Measurements from ENCODE around the gene DLL1.
A peak's percentile ranks its signal among the peaks of the same experiment; 100 is the strongest.
"Not testable (repeated sequence)": the region's sequence is repeated elsewhere in the genome, so short reads cannot be mapped to it uniquely, and the experiment has no call there.

DLL1 gene, protein sequence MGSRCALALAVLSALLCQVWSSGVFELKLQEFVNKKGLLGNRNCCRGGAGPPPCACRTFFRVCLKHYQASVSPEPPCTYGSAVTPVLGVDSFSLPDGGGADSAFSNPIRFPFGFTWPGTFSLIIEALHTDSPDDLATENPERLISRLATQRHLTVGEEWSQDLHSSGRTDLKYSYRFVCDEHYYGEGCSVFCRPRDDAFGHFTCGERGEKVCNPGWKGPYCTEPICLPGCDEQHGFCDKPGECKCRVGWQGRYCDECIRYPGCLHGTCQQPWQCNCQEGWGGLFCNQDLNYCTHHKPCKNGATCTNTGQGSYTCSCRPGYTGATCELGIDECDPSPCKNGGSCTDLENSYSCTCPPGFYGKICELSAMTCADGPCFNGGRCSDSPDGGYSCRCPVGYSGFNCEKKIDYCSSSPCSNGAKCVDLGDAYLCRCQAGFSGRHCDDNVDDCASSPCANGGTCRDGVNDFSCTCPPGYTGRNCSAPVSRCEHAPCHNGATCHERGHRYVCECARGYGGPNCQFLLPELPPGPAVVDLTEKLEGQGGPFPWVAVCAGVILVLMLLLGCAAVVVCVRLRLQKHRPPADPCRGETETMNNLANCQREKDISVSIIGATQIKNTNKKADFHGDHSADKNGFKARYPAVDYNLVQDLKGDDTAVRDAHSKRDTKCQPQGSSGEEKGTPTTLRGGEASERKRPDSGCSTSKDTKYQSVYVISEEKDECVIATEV

DNA sequence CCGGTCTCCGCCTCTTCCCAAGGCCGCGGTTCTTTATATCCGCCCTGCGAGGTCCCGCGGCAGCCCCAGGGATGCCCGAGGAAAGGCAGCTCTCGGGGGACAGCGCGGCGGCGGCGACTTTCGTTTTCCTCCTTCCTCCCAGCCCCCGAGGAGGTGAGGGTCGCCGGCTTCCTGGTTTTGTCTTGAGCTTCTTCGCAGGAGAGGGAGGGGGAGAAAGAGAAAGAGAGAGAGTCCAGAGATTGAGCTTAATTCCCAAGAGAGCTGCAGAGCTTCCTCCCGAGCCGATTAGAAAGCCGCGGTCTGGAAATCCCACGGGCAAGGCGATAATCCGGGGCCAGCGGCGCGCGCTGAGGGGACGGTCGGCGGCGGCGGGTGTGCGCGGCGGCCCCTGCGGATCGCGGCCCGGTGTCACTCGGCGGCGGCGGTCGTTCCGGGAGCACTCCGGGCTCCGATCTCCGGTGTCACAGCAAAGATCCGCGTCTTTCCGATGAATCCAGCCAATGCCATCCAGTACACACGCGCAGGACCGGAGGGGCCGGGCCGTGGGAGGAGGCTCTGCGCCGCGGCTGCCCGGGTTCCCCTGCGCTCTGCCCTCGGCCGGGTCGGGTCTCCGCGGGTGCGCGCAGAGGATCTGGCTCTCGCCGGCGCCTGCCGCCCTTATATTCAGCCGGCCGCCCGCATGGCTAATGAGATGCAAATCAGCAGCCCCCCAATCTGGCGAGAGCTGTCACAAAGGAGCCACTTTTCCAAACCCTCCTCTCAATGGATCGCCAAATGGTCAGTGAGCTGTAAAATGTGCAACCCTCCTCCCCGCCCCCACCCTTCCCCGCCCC, at the start of gene DLL1:
Gene DLL1, minus strand, starts transcription at position 783 of the 833 bp plus-strand sequence. CDS start 939 bp downstream, outside the sequence.
- DNase-seq (ENCODE audit: low read depth in 2 of 2) = no peak

DNA sequence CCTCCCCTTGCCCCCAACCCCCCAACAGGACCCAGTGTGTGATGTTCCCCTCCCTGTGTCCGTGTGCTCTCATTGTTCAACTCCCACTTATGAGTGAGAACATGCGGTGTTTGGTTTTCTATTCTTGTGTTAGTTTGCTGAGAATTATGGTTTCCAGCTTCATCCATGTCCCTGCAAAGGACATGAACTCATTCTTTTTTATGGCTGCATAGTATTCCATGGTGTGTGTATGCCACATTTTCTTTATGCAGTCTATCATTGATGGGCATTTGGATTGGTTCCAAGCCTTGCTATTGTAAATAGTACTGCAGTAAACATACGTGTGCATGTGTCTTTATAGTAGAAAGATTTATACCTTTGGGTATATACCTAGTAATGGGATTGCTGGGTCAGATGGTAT, 44.3 kb upstream of the DLL1 start:
- DNase-seq (ENCODE audit: low read depth in 2 of 2) = not testable (repeated sequence)

DNA sequence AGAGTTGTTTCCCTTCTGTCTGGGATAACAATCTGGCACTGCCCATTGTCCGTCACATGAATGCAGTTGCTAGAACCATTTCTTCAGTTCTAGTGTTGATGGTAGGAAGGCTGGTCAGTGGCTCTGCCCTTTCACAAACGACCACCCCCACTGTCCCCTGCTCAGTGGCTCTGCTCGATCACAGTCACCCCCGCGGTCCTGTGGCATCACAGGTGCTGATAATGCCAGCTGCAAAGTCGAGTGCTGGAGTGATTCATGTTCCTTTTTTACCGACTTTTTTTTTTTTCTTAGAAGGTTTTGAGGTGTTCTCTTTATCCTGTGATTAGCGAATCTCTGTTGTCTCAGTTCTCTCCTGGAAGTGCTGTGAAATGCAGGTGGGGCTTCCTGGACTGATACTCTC, 38.4 kb upstream of the DLL1 start:
- DNase-seq (ENCODE audit: low read depth in 2 of 2) = no peak

DNA sequence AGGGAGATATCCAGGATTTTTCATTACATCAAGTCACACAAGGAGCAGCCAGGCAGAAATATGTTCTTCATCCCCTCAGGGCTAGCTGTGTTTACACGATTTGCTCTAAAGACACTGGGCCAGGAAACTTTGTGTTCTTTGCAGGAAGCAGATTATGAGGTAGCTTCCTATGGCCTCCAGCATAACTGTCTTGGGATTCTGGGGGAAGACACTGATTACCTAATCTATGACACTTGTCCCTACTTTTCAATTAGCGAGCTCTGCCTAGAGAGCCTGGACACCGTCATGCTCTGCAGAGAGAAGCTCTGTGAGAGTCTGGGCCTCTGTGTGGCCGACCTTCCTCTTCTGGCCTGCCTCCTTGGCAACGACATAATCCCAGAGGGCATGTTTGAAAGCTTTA, 26.8 kb upstream of the DLL1 start:
- no peak for DNase-seq (ENCODE audit: low read depth in 2 of 2)

DNA sequence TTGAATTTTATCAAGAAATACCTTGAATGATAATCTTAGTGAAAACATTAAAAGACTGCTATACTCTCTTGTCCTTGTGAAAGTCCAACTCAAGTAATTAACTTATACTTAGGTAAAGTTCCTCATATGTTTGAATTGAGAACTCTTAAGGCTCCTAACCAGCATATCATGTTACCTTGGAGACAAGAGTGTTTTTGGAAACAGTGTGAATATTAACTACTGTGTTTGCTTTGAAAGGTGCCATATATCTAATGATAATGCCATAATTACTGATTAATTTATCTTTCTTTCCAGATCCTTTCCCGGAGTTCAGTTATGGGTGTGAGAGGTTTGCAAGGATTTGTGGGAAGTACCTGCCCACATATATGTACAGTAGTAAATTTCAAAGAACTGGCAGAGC, 26.2 kb upstream of the DLL1 start:
- no peak for DNase-seq (ENCODE audit: low read depth in 2 of 2)

DNA sequence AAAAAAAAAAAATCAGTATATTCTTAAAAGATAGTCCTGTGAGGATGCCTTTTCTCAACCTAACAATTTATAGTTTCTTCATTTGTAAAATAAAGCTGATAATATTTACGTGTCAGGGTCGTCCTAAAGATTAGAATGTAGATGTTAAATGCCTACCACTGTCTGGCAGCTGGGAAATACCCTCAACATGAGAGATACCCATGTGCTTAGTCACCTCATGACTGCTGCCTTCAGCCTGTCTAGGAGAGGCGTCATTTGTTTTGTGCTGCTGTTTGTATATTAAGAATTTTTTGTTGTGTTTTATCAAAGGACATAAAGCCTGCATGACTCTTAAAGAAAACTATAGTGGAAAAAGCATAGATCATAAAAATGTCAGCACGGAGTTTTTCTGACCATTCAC, 25.2 kb upstream of the DLL1 start:
- DNase-seq (ENCODE audit: low read depth in 2 of 2) = no peak

DNA sequence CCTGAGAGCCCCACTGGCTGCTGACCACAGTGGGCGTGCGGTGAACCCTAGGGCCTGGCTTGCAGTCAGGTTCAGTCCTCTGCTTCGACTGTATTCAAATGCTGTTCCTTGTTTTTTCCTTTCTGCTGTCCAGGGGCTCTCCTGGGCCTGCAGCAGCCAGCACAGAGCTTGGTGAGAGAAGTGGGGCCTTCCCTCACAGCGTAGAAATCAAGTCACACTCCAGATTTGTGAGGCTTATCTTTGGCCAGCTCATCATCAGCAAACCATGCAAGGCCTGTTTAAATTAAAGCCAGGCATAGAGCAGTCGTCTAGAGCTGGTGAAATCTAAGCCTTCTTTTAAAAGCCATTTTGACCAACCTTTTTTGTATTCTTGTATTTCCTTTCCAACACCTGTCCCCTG, 24.1 kb upstream of the DLL1 start:
- DNase-seq (ENCODE audit: low read depth in 2 of 2) = no peak

DNA sequence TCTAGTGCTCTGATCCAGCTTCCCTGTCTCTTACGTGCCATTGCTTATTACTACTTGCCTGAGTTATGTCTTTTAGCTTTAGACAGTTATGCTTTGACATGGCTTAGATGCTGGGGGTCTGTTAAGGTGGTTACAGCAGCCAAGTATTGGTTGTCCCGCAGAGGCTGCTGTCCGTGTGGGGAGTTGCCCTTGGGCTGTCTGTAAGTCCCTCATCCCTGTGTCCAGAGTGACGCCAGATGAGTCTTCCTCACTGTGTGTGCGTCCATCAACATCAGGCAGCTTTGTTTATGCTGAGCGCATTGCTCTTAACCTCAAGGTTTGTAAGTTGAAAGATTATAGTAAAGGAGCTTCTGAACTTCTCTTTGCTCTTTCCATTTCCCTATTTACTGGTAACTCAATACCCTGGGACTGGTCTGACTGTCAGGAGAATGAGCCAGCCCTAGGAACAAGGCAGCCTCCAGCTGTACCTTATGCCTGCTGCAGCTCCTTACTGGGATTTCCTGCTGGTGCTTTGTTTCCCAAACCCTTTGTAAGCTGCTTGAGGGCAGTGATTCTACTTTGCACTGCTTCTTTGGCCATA, 22.9 kb upstream of the DLL1 start:
- DNase-seq (ENCODE audit: low read depth in 2 of 2) = no peak

DNA sequence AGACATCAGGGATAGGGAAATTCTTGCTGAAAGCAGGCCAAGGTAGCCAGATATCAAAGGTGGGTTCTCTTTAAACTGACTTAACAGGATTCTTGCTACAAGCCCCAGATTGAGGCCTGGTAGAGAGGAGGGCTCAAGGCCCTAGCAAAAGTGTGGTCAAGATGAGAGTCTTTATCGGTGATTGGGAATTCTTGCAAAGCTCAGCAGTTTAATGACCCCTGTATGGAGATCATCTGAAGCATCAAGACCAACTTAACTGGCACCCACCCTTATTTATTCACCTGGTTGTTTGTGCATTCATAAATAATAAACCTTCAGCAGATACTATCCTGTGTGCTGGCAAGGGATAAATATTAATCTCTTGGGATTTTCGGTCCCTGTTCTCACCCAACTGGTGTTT, 22.0 kb upstream of the DLL1 start:
- no peak for DNase-seq (ENCODE audit: low read depth in 2 of 2)

DNA sequence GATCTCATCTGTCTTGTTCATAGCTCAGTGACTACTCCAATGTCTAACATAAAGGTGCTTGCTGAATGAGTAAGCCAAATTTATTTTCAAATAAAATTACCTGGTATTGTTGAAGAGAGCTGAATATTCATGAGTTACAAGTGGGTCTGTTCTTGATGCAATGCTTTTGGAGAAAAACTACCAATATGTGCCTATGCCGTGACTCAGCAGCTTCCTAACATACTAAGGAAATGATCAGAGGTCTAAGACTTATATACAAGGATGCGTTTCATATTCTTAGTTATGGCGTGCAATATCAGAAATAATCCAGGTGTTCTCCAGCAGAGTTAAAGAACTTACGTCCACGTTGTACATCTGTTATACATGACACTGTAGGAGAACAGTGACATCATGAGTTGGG, 20.8 kb upstream of the DLL1 start:
- no peak for DNase-seq (ENCODE audit: low read depth in 2 of 2)

DNA sequence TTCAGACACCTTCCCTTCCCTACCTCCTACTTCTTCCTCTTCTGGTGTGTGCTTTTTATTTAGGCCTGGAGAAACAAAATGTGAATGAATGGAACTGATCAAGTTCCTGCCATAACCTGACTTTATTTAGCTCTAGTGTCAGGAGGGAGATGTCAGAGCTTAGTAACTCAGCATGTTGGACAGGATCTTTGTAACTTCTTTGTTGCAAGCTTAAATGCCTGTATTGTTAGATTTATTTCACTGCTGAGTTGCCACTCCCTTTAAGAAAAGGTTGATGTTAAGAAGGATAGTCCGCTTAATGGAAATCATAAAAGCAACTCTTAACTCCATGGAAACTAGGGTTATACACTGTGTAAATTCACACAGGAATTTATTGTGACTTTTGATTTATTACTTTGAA, 17.9 kb upstream of the DLL1 start:
- DNase-seq (ENCODE audit: low read depth in 2 of 2) = no peak

DNA sequence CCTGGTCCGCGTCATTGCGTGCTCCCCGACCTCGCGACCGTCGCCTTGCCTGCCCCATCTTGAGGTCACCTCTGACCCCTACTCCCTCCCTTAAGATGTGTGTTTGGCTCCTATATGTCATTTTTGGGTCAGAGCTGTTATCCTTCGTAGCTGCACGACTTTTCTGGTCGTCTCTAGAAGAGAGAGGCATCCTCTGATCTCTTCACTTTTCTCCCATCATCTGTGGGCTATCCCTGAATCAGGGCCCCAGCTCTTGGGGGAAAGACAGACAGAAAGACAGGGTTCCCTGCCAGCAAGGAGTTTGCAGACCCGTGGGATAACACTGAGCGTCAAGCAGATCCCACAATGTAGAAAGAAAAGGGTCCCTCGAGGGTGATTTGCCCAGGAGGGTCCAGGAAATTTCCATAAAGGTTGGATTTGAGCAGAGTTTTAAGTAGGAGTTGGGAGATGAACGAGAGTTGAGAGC, 16.2 kb upstream of the DLL1 start:
- no peak for DNase-seq (ENCODE audit: low read depth in 2 of 2)

DNA sequence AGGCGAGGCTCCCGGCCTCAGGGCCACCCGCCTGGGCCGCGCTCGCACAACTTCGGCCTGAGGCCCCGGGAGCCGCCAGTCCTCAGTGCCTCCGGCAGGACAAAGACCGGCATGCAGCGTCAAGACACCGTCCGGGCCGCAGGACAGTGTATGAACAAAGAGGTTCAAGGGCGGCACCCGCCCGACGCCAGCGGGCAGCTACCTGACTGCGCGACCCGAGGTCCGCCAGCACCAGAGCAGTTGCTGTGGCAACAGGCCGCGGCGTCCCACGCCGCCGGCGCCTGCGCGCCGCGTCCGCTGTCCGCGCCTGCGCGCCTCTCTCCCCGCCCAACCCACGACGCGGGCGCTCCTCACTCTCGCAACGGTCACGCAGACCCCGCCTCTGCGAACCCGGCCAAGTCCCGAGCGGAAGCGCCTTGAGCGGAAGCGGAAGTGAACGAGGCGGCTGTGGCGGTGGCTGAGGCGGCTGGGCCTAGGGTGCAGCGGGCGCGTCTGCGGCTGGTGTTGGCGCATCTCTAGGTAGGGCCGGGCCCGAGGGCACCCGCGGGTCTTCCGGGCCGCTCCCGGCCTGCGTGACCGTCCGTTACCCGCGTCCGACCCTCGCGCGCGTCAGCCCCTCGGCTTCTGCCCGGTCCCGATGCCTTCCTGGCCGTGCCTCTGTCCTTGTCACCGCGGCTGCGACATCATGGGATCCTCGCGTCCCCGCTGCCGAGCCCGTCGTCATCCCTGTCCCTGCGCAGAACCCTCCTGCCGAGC, 15.6 kb upstream of the DLL1 start, which contains the start of gene FAM120B:
Gene FAM120B, plus strand, starts transcription at position 435 of the 756 bp plus-strand sequence. CDS start 10,633 bp downstream, outside the sequence.
- DNase-seq (ENCODE audit: low read depth in 2 of 2) = peak; percentile 91 to 93

DNA sequence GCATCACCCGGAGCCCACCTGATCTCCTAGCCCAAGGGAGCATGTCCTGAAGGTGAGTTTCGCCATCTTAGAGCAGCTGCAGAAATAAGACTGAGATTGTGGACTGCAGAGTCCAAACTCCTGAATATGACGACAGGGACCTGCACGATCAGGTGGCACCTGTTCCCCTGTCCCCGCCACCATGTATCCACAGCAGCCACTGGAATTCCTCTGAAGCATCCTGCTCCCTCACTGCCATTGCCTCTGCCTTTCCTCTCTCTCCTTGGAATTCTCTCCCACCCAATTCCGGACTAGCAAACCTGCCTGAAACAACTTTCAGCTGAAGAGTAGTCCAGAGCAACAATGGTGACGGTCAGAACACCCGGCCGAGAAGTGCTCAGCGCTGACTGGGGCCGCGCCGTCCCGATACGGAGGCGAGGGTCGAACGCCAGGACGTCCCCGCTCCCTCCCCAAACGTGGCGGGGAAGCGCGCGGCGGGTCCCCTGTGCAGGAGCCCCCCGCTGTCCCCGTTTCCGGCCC, 15.0 kb upstream of the DLL1 start:
- no peak for DNase-seq (ENCODE audit: low read depth in 2 of 2)

DNA sequence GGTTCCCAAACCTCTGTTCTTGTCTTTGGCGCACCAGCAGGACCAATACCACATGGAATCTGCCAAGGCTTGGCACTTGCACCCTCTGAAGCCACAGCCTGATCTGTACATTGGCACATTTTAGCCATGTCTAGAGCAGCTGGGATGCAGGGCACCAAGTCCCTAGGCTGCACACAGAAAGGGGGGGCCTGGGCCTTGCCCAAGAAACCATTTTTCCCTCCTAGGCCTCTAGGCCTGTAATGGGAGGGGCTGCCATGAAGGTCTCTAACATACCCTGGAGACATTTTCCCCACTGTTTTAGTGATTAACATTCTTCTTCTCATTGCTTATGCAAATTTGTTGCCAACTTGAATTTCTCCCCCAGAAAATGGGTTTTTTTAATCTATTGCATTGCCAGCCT, 10.3 kb upstream of the DLL1 start:
- DNase-seq (ENCODE audit: low read depth in 2 of 2) = no peak

DNA sequence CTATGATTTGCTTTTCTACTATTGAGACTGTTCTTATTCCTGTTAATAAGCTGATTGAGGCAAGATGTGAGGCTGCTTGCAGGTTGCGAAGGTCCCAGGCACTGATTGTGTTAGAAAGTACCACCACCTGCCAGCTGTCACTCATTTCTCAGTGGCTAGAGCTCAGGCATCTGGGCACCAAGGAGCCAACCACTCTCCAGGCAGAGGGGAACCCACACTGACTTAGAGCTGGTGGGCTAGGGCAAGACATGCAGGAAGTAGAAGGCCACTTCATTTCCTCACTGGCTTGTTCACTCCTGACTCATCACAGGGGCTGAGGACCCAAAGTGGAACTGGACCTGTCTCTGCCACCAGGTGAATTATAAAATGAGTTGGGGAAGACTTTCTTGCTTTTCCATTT, 7.8 kb upstream of the DLL1 start:
- DNase-seq (ENCODE audit: low read depth in 2 of 2) = no peak

DNA sequence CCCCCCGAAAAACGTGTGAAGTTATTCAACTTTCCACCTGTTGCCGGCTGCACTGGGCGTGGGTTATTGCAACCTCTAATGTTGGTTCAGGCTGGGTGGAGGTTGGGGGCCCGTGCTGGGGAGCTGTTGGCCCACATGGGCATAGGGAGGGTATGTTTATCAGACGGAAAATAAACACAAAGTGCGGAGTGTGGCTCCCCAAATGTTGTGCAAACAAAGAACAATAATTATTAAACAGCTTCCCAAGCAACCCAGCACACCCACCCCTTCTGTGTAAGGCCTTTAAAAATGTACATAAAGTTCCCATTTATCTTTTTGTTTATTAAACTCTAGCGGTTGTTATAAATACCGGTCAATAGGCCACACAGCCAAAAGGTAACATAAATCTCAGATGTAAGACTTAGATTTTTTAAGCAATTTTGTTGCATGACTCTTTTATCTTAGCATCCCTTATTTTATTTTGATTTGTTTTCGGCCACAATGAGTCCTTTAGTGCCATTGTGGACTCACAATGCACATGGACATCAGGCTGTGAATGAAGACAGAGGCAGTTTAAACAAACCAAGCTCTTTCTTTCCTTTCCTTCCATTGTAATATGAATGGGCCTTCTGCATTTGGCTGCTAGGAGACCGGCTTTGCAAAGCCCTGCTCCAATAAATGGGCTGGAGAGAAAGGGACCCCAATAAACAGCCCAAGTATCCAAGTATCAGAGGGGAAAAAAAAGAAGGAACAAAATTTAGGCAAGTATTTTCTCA, 6.9 kb upstream of the DLL1 start:
- DNase-seq (ENCODE audit: low read depth in 2 of 2) = no peak

DNA sequence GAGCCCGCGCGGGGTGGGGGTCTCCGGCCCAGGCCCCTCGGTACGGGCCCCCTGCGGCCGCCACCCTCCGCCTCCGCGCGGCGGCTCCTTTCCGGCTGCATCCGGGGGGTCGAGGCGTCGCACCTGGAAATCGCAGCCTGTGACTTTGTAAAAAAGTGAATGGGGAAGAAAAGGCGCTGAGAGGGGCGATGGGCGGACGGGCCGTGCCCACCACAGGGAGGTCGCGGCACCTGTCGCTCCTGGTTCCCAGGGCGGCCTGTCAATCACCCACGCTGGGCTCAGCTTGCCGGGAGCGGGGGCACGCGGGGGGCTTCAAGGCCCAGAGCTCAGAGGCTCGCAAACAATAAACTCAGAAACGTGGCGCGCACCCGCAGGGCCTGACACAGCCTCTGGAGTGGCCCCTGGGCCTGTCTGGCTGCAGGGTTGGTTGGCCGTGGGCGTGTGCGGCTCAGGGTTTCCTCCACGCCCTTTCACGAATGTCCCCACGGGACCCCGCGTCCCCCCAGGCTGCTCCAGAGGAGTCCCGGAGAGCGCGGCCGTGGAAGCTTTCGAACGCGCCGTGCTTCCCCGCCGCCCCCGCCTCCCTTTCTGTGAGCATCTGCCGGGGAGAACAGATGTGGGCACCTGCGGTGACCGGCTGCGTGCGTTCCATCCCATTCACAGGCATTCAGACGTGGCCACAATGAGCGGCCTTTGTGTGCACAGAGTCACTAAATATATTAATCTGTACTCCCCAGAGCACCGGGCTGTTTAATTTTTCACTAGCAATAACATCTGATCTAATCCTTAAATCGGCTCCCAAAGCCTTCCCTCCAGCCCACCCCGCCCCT, 6.1 kb upstream of the DLL1 start:
- DNase-seq (ENCODE audit: low read depth in 2 of 2) = no peak

DNA sequence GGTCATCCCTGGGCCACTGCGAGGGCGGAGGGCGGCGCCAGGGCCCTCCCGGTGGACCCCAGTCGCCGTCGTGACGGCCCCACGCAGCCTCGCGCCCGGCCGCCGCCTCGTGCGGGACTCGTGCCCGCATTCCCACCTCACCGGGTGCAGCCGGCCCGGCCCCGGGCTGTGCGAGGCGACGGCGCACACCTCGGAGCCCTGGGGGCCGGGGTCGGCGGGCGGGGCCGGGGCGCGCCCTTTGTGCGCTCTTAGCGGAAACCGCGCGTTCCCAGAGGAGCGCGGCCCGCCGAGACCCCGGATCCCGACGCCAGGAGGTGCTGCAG, 5.5 kb upstream of the DLL1 start:
- DNase-seq (ENCODE audit: low read depth in 2 of 2) = no peak

All from stimulated activated CD8-positive, alpha-beta memory T cell treated with anti-CD3 and anti-CD28 coated beads, Interleukin-2, amount 100 ng/mL, for 48 hours (primary cell).